Tibial artery (tissue), 4 donors: ENCODE results near the gene AHI1.
A peak's percentile ranks its signal among the peaks of the same experiment; 100 is the strongest.

Experiments
- DNase-seq, 2 donors: peaks; one replicate each; pipeline ENCODE4 v3.0.0-alpha.2; 2019
- H3K27ac ChIP-seq, 2 donors: fragments of 200-600 bp; sonication (generic) in 1 of 2; 1 replicate in 1 of 2; 2 replicates in 1 of 2; pipeline ENCODE4 v1.5.1; 2018 to 2019; ENCODE audit warnings: mild to moderate bottlenecking in 1 of 2
- H3K27me3 ChIP-seq, 2 donors: fragments of 200-600 bp; sonication (generic) in 1 of 2; one replicate each; pipeline versions ENCODE4 v1.5.1 to v1.6.0; 2016 to 2019
- H3K36me3 ChIP-seq, 3 donors: fragments of 200-600 bp; sonication (generic) in 2 of 3; one replicate each; pipeline ENCODE4 v1.5.1; 2016 to 2019; ENCODE audit warnings: mild to moderate bottlenecking in 2 of 3
- H3K4me1 ChIP-seq, 4 donors: fragments of 200-600 bp; sonication (generic) in 2 of 4; 1 replicate in 3 of 4; 2 replicates in 1 of 4; pipeline ENCODE4 v1.5.1; 2016 to 2019
- H3K4me3 ChIP-seq, 2 donors: fragments of 200-600 bp; sonication (generic) in 1 of 2; 1 replicate in 1 of 2; 2 replicates in 1 of 2; pipeline ENCODE4 v1.5.1; 2018 to 2019; ENCODE audit warnings: mild to moderate bottlenecking in 2 of 2
- H3K9me3 ChIP-seq, 3 donors: fragments of 200-600 bp; sonication (generic) in 1 of 3; one replicate each; pipeline ENCODE4 v1.5.1; 2016 to 2019
- intact Hi-C: fragments of 100-400 bp; cut with DNase I; formaldehyde crosslinking; loops from one replicate; pipeline ENCODE4 v1.15.0; 2023; ENCODE audit warnings: low total_unique reads
- TF ChIP-seq, protein P1 (sequence below), 2 experiments: fragments of 200-600 bp in 1 of 2; fragments of 450-650 bp in 1 of 2; IDR thresholded peaks; one replicate each; pipeline ENCODE4 v1.5.1; 2017 to 2019; ENCODE audit warnings: antibody characterized with exemption in 2 of 2, mild to moderate bottlenecking in 1 of 2, moderate library complexity in 1 of 2

The AHI1 gene

GRCh38 chr6:135434991-135435390 is 62.5 kb downstream of the AHI1 start:
- Histone ChIP-seq H3K27ac (no peak overlapping the region), H3K4me1 (no peaks in the 10 kb centered on the region), H3K27me3 (no peaks in the 10 kb centered on the region), H3K4me3 (no peak overlapping the region), H3K36me3 (peaks cover 36 to 60% (median 55%) of the 10 kb centered on the region in 3 donors), H3K9me3 (no peaks in the 10 kb centered on the region)
- intact Hi-C loops, result no loop called here
- DNase-seq, result no peak
- TF ChIP-seq, protein P1, sequence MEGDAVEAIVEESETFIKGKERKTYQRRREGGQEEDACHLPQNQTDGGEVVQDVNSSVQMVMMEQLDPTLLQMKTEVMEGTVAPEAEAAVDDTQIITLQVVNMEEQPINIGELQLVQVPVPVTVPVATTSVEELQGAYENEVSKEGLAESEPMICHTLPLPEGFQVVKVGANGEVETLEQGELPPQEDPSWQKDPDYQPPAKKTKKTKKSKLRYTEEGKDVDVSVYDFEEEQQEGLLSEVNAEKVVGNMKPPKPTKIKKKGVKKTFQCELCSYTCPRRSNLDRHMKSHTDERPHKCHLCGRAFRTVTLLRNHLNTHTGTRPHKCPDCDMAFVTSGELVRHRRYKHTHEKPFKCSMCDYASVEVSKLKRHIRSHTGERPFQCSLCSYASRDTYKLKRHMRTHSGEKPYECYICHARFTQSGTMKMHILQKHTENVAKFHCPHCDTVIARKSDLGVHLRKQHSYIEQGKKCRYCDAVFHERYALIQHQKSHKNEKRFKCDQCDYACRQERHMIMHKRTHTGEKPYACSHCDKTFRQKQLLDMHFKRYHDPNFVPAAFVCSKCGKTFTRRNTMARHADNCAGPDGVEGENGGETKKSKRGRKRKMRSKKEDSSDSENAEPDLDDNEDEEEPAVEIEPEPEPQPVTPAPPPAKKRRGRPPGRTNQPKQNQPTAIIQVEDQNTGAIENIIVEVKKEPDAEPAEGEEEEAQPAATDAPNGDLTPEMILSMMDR (IDR thresholded peaks at IDR 0.05), result no peak

DNA sequence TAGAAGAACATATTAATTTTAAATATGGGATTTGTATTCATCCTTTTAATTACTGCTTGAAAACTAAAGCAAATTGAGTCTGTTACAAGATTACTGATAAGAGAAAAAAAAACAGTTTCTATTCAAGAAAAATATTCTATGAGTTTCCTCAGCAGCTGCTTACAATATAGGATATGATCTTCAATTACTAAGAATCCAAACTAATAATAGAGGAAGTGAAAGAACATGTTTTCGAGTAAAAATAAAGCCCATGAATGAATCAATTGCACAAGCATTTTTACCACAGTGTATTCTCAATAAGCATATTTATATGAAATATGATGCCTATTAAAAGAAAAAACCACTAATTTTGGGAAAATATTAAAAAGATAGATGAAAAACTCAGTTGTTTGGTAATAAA is 63.4 kb downstream of the AHI1 start:
- no peaks in the 10 kb centered on the region for H3K9me3 ChIP-seq
- H3K27ac ChIP-seq, result no peak overlapping the region
- TF ChIP-seq, protein P1 (IDR thresholded peaks at IDR 0.05), result no peak
- no peak for DNase-seq
- intact Hi-C loops, result no loop called here
- peaks cover 36 to 69% (median 47%) of the 10 kb centered on the region in 3 donors for H3K36me3 ChIP-seq
- no peaks in the 10 kb centered on the region for H3K27me3 ChIP-seq
- H3K4me1 ChIP-seq, result no peaks in the 10 kb centered on the region
- H3K4me3 ChIP-seq, result no peak overlapping the region

- Histone ChIP-seq H3K27me3 (no peaks in the 10 kb centered on the region), H3K4me1 (no peaks in the 10 kb centered on the region), H3K36me3 (peaks cover 6 to 29% (median 16%) of the 10 kb centered on the region in 3 donors), H3K27ac (no peak overlapping the region), H3K4me3 (no peak overlapping the region), H3K9me3 (no peaks in the 10 kb centered on the region)
- TF ChIP-seq, protein P1 (IDR thresholded peaks at IDR 0.05), result no peak
- no peak for DNase-seq
- intact Hi-C loops, result no loop called here
Measured at GRCh38 chr6:135428078-135428477, 69.5 kb downstream of the AHI1 start.

GRCh38 chr6:135426833-135427232 is 70.7 kb downstream of the AHI1 start:
- TF ChIP-seq, protein P1 (IDR thresholded peaks at IDR 0.05), result no peak
- intact Hi-C loops, result no loop called here
- Histone ChIP-seq H3K27ac (no peak overlapping the region), H3K27me3 (no peaks in the 10 kb centered on the region), H3K9me3 (no peaks in the 10 kb centered on the region), H3K36me3 (peaks cover 6 to 18% (median 16%) of the 10 kb centered on the region in 3 donors), H3K4me3 (no peak overlapping the region), H3K4me1 (no peaks in the 10 kb centered on the region)
- no peak for DNase-seq

DNA sequence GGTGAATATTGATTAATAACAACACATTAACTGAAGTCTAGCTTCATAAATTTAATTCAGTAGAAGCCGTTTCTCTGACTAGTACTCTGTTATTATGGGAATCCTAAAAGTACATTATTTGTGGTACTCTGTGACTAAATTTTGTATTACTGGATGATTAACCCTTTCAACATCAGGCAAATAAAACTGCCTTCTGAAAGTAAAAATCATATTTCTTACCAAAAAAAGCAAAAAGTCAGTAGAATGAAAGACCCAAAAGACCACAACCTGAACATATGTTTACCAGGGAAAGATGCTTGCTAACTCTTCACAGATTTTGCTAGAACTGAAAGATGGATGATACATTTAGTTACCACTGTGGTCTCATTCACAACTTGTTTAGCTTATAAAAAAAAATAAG is 73.2 kb downstream of the AHI1 start:
- DNase-seq, result no peak
- Histone ChIP-seq H3K9me3 (no peaks in the 10 kb centered on the region), H3K36me3 (peaks cover 0 to 27% (median 2%) of the 10 kb centered on the region in 3 donors), H3K27ac (no peak overlapping the region), H3K4me1 (no peaks in the 10 kb centered on the region), H3K4me3 (no peak overlapping the region), H3K27me3 (no peaks in the 10 kb centered on the region)
- TF ChIP-seq, protein P1 (IDR thresholded peaks at IDR 0.05), result no peak
- intact Hi-C loops, result no loop called here

DNA sequence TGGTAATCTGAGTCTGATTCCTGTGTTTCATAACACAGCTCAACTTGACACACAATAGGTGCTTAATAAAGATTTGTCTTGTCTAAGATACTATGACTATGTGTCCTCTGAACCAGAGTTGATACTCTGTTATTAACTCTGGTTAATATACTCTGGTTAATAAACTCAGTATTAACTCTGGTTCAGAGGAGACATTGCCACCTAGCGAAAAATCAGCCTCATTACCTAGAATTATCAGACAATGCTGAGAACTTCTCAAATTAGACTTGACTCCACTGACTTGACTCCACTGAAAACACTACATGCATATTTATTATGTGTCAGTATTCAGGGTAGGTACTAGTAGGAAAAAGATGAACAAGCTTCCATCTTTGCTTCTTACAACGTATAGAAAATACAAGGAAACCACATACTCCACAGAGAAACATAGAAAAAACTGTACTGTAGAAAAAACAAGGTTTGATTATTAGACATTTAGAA is 73.9 kb downstream of the AHI1 start:
- Histone ChIP-seq H3K9me3 (no peaks in the 10 kb centered on the region), H3K36me3 (peaks cover 0 to 27% (median 0%) of the 10 kb centered on the region in 3 donors), H3K27ac (no peak overlapping the region), H3K4me3 (no peak overlapping the region), H3K27me3 (no peaks in the 10 kb centered on the region), H3K4me1 (no peaks in the 10 kb centered on the region)
- no peak for DNase-seq
- TF ChIP-seq, protein P1 (IDR thresholded peaks at IDR 0.05), result peak; percentile 47
- intact Hi-C loops, result no loop called here
